Measurements from ENCODE around the gene BCAM.

DNA sequence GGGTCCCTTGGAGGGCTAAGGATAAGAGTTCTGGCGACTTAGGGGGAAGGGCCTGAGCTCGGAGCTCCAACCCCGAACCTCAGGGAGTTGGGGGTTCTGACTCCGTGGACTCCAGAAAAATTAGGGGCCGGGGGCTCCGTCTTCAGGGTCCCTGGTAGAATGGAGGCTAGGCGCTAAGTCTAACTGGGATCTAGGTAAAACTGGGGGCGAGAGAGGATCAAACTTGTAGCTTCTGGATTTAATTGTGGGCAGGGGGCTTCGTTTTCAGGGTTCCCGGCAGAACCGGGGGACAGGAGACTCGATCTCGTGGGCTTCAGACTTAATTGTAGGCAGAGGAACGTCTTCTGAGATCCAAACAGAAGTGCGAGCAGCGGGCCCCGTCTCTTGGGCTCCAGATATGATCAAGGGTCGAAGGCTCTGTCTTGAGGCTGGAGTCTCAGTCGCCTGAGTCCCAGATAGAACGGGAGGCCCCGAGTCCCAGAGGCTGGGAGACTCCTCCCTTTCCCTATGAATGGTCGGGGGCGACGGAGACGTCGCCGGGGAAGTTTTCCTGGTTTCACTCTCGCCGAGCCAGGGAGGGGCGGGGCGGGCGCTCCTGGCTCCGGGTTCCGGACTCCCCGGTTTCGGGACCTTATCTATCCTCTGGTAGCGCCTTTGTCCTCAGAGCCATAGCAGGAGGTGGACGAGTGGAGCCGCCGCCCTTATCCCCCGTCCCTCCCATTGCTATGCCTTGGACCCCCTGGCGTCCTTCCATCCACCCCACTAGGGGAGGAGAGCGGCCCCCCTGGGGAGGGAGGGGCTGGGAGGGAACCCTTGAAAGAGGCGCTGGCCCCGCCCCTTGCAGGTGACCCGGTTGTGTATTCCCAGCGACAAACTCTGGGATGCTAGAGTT is 38.5 kb downstream of the BCAM start:
- TF ChIP-seq, protein P1, sequence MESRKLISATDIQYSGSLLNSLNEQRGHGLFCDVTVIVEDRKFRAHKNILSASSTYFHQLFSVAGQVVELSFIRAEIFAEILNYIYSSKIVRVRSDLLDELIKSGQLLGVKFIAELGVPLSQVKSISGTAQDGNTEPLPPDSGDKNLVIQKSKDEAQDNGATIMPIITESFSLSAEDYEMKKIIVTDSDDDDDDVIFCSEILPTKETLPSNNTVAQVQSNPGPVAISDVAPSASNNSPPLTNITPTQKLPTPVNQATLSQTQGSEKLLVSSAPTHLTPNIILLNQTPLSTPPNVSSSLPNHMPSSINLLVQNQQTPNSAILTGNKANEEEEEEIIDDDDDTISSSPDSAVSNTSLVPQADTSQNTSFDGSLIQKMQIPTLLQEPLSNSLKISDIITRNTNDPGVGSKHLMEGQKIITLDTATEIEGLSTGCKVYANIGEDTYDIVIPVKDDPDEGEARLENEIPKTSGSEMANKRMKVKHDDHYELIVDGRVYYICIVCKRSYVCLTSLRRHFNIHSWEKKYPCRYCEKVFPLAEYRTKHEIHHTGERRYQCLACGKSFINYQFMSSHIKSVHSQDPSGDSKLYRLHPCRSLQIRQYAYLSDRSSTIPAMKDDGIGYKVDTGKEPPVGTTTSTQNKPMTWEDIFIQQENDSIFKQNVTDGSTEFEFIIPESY (IDR thresholded peaks at IDR 0.05; ENCODE audit: extremely low read depth, insufficient replicate concordance, low read length), result no peak
- no peak for TF ChIP-seq EZH2 (IDR thresholded peaks at IDR 0.05)
- TF ChIP-seq TCF7L2 (IDR thresholded peaks at IDR 0.05; ENCODE audit: borderline replicate concordance, extremely low read depth, insufficient read depth, insufficient read length), result no peak
- no peak for TF ChIP-seq FOSL1 (IDR thresholded peaks at IDR 0.05; ENCODE audit: low read depth)
- TF ChIP-seq, protein P2, sequence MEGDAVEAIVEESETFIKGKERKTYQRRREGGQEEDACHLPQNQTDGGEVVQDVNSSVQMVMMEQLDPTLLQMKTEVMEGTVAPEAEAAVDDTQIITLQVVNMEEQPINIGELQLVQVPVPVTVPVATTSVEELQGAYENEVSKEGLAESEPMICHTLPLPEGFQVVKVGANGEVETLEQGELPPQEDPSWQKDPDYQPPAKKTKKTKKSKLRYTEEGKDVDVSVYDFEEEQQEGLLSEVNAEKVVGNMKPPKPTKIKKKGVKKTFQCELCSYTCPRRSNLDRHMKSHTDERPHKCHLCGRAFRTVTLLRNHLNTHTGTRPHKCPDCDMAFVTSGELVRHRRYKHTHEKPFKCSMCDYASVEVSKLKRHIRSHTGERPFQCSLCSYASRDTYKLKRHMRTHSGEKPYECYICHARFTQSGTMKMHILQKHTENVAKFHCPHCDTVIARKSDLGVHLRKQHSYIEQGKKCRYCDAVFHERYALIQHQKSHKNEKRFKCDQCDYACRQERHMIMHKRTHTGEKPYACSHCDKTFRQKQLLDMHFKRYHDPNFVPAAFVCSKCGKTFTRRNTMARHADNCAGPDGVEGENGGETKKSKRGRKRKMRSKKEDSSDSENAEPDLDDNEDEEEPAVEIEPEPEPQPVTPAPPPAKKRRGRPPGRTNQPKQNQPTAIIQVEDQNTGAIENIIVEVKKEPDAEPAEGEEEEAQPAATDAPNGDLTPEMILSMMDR (IDR thresholded peaks at IDR 0.05 in 2 of 3, conservative IDR thresholded peaks at IDR 0.05 in 1 of 3; ENCODE audit: borderline replicate concordance in 1 of 3, insufficient read depth in 1 of 3, low read depth in 2 of 3, low read length in 2 of 3), result no peak
- TF ChIP-seq SP1 (IDR thresholded peaks at IDR 0.05; ENCODE audit: low read depth), result no peak
- peak; percentile 60 for TF ChIP-seq POLR2AphosphoS5 (IDR thresholded peaks at IDR 0.05; ENCODE audit: low read depth, low read length)
- no peak for TF ChIP-seq EGR1 (IDR thresholded peaks at IDR 0.05; ENCODE audit: low read depth)
- no peak for TF ChIP-seq POLR2A (IDR thresholded peaks at IDR 0.05; ENCODE audit: borderline replicate concordance, extremely low read depth, insufficient read depth, insufficient read length)
- no peak for TF ChIP-seq ELF1 (IDR thresholded peaks at IDR 0.05; ENCODE audit: borderline replicate concordance, low read depth)
- TF ChIP-seq CBX3 (IDR thresholded peaks at IDR 0.05; ENCODE audit: low read depth), result no peak
- TF ChIP-seq JUND (IDR thresholded peaks at IDR 0.05), result no peak
- TF ChIP-seq, protein P3, sequence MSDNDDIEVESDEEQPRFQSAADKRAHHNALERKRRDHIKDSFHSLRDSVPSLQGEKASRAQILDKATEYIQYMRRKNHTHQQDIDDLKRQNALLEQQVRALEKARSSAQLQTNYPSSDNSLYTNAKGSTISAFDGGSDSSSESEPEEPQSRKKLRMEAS (IDR thresholded peaks at IDR 0.05), result no peak
- no peak for TF ChIP-seq YY1 (IDR thresholded peaks at IDR 0.05; ENCODE audit: extremely low read depth, insufficient replicate concordance, low read depth, low read length)

Measured in HCT116 (cell line).